ENCODE data around the gene TEX14. TPM values are rescaled to one million over a fixed set of nuclear protein-coding genes. Genes with fewer than 3 reads are reported as not detected.

The TEX14 gene
- total RNA-seq, 4 donors from 2014 or later: under 0.01 to 0.21 TPM; not detected in 2

GRCh38 chr17:58517928-58518609 is 173.8 kb downstream of the TEX14 start:
- Histone ChIP-seq H3K9me3 (no peaks in the 10 kb centered on the region), H3K27ac (peak overlapping the region; percentile 97 to 99 (median 98)), H3K27me3 (no peaks in the 10 kb centered on the region), H3K4me3 (peak overlapping the region; percentile 64 to 85 (median 74)), H3K4me1 (peaks cover 0 to 60% (median 30%) of the 10 kb centered on the region in 4 donors), H3K36me3 (no peaks in the 10 kb centered on the region)
- 0 to 1% methylated on average over 32 to 39 of the region's 39 CpGs for WGBS, 2 donors
- DNase-seq (ENCODE audit: low spot score in 2 of 2): peak; percentile 99
- TF ChIP-seq CTCF (IDR thresholded peaks at IDR 0.05) (peak in 2 of 5 experiments; percentile 29 to 39), POLR2A (IDR thresholded peaks at IDR 0.05) (peak in 1 of 2 donors; percentile 31), EP300 (IDR thresholded peaks at IDR 0.05) (peak; percentile 82 to 93)

GRCh38 chr17:58517378-58517927 is 174.4 kb downstream of the TEX14 start:
- H3K36me3 ChIP-seq: peaks cover 0 to 5% (median 0%) of the 10 kb centered on the region in 3 donors
- peak; percentile 39 for TF ChIP-seq POLR2A (IDR thresholded peaks at IDR 0.05)
- TF ChIP-seq EP300 (IDR thresholded peaks at IDR 0.05): no peak
- no peak for DNase-seq (ENCODE audit: low spot score in 2 of 2)
- no peaks in the 10 kb centered on the region for H3K27me3 ChIP-seq
- peak overlapping the region; percentile 64 to 85 (median 66) for H3K4me3 ChIP-seq
- H3K9me3 ChIP-seq: no peaks in the 10 kb centered on the region
- H3K4me1 ChIP-seq: peaks cover 0 to 66% (median 30%) of the 10 kb centered on the region in 4 donors
- WGBS, 2 donors: 0 to 1% methylated on average over 15 to 23 of the region's 27 CpGs
- peak overlapping the region; percentile 97 to 99 (median 97) for H3K27ac ChIP-seq

DNA sequence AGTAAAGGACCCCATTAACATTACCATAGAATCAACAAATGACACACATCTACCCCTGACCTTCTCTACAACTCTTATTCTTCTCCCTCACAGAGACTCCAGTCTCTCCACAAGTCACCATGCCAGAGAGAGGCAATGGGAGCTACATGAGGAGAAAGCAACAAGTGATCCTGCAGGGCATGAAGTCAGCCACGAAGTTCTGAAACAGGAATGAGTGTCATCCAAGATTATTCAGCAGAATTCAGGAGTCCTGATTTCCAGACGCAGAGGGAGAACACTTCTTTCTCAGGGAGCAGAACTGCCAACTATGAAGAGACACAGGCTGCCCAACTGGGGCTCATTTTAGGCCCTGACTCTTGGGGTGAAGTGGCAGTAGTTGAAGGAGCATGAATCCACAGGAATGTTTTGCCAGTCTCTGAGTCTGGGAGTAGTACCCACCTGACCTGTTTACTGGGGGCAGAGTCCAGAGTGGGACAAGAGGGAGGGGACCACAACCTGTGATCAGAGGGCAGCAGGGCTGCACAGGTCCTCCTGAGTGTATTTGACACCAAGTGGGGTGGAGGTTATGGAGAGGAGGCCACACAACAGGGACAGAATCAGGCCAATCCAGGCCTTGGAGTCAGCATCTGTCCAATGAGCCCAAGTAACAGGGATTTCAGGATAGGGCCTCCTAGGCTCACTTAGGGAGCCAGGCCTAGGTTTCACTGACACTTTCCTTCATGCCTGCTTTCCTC is 175.0 kb downstream of the TEX14 start:
- peak overlapping the region; percentile 64 to 85 (median 66) for H3K4me3 ChIP-seq
- no peak for TF ChIP-seq CTCF (IDR thresholded peaks at IDR 0.05)
- no peak for TF ChIP-seq EP300 (IDR thresholded peaks at IDR 0.05)
- TF ChIP-seq POLR2A (IDR thresholded peaks at IDR 0.05): no peak
- peak overlapping the region; percentile 97 to 99 (median 97) for H3K27ac ChIP-seq
- H3K27me3 ChIP-seq: no peaks in the 10 kb centered on the region
- H3K9me3 ChIP-seq: no peaks in the 10 kb centered on the region
- DNase-seq (ENCODE audit: low spot score in 2 of 2): no peak
- peaks cover 0 to 69% (median 30%) of the 10 kb centered on the region in 4 donors for H3K4me1 ChIP-seq
- H3K36me3 ChIP-seq: peaks cover 0 to 12% (median 0%) of the 10 kb centered on the region in 3 donors
- 63 to 65% methylated on average over 2 of the region's 2 CpGs for WGBS, 2 donors

GRCh38 chr17:58515286-58515685 is 176.6 kb downstream of the TEX14 start:
- Histone ChIP-seq H3K9me3 (no peaks in the 10 kb centered on the region), H3K4me3 (no peak overlapping the region), H3K4me1 (peaks cover 0 to 64% (median 30%) of the 10 kb centered on the region in 4 donors), H3K27ac (peak overlapping the region; percentile 66 to 99 (median 80)), H3K27me3 (no peaks in the 10 kb centered on the region), H3K36me3 (peaks cover 0 to 27% (median 10%) of the 10 kb centered on the region in 3 donors)
- TF ChIP-seq POLR2A (IDR thresholded peaks at IDR 0.05) (no peak), EP300 (IDR thresholded peaks at IDR 0.05) (no peak), CTCF (IDR thresholded peaks at IDR 0.05) (no peak)
- 61 to 62% methylated on average over 2 of the region's 2 CpGs for WGBS, 2 donors
- no peak for DNase-seq (ENCODE audit: low spot score in 2 of 2)

DNA sequence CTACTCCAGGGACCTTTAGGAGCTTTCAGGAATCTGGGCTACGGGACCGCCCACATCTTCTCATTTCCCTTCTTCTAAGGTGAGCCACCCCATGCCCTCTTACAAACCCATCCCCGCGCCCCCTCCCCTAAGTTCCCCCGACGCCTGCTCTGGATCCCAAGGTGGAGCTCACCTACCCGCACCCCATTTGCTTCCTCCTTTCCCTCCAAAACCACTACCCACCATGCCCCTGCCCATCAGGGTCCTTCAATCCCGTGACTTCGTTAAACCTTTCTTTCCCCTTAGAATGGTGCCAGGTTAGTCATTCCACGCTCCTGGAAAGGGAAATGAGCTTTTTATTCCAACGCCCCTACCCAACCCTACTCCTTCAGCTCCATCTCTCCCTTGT is 177.1 kb downstream of the TEX14 start:
- peaks cover 0 to 32% (median 10%) of the 10 kb centered on the region in 3 donors for H3K36me3 ChIP-seq
- no peaks in the 10 kb centered on the region for H3K27me3 ChIP-seq
- H3K4me3 ChIP-seq: peak overlapping the region; percentile 63 to 83 (median 69)
- WGBS, 2 donors: 19 to 22% methylated on average over 11 of the region's 11 CpGs
- peaks cover 0 to 59% (median 30%) of the 10 kb centered on the region in 4 donors for H3K4me1 ChIP-seq
- DNase-seq (ENCODE audit: low spot score in 2 of 2): no peak
- H3K9me3 ChIP-seq: no peaks in the 10 kb centered on the region
- H3K27ac ChIP-seq: peak overlapping the region; percentile 66 to 99 (median 80)
- TF ChIP-seq POLR2A (IDR thresholded peaks at IDR 0.05): no peak
- TF ChIP-seq EP300 (IDR thresholded peaks at IDR 0.05): no peak
- no peak for TF ChIP-seq CTCF (IDR thresholded peaks at IDR 0.05)
